ENCODE results near the gene NUMB.

- TF ChIP-seq POLR2A (IDR thresholded peaks at IDR 0.05) (no peak), POLR2AphosphoS5 (IDR thresholded peaks at IDR 0.05) (no peak), CTCF (IDR thresholded peaks at IDR 0.05) (no peak)
These were observed 210.1 kb downstream of the NUMB start for GRCh38 chr14:73248108-73248868.

Data from suprapubic skin (tissue), 4 donors.